ENCODE data around the gene GNAS-AS1.

GNAS-AS1 gene

GRCh38 chr20:58850693-58851174 is at the start of gene GNAS-AS1:
Gene GNAS-AS1, minus strand, starts transcription at chr20:58850902.
- DNase-seq (ENCODE audit: low spot score in 2 of 2), result no peak
- no peaks in the 10 kb centered on the region for H3K36me3 ChIP-seq (replicated peaks)
- H3K4me1 ChIP-seq, result no peaks in the 10 kb centered on the region
- in situ Hi-C loops (cut with MboI; ENCODE audit: low sequenced_read_pairs), result loop anchor here (25.0 kb wide), 2 partner anchors 362 to 612 kb away; no protein-coding TSS in a partner anchor
- H3K4me3 ChIP-seq, result no peak within 1 kb of the TSS
- peaks cover 16% of the 10 kb centered on the region; the same call in 1 of the 2 replicates for H3K27me3 ChIP-seq (ENCODE audit: low read depth)
- no peaks in the 10 kb centered on the region for H3K9me3 ChIP-seq

DNA sequence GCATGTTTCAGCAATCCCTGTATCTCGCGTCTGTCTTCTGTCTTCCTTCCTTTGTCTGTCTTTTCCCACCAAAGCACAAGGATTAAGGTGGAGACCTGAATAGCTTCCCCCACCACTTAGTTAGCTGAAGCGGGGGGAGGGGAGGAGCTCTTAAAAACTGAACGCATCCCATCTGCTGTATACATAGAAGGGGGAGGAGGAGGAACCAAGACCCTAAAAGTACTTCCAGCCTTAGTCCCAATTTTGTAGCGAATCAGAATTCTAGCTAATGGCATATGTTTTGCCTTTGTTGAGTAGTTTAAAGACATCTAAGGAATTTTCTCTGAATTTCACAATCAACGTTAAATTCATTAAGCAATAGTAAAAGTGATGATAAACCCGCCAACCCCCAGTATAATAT is 49.7 kb upstream of the GNAS-AS1 start:
- H3K4me3 ChIP-seq, result no peak overlapping the region
- no peaks in the 10 kb centered on the region for H3K27me3 ChIP-seq (ENCODE audit: low read depth)
- in situ Hi-C loops (cut with MboI; ENCODE audit: low sequenced_read_pairs), result loop anchor here (10.0 kb wide), 1 partner anchor 84 kb away; the partner anchor contains the start of gene NELFCD
- H3K4me1 ChIP-seq, result peaks cover 22% of the 10 kb centered on the region
- DNase-seq (ENCODE audit: low spot score in 2 of 2), result peak in 1 of 2 experiments; percentile 51
- H3K9me3 ChIP-seq, result no peaks in the 10 kb centered on the region
- H3K36me3 ChIP-seq (replicated peaks), result peaks cover 90% of the 10 kb centered on the region

- Histone ChIP-seq H3K4me1 (peaks cover 31% of the 10 kb centered on the region), H3K36me3 (replicated peaks) (peaks cover 81% of the 10 kb centered on the region)
- in situ Hi-C loops (cut with MboI; ENCODE audit: low sequenced_read_pairs), result no loop called here
Observed at GRCh38 chr20:58899512-58899911, 48.8 kb upstream of the GNAS-AS1 start.

DNA sequence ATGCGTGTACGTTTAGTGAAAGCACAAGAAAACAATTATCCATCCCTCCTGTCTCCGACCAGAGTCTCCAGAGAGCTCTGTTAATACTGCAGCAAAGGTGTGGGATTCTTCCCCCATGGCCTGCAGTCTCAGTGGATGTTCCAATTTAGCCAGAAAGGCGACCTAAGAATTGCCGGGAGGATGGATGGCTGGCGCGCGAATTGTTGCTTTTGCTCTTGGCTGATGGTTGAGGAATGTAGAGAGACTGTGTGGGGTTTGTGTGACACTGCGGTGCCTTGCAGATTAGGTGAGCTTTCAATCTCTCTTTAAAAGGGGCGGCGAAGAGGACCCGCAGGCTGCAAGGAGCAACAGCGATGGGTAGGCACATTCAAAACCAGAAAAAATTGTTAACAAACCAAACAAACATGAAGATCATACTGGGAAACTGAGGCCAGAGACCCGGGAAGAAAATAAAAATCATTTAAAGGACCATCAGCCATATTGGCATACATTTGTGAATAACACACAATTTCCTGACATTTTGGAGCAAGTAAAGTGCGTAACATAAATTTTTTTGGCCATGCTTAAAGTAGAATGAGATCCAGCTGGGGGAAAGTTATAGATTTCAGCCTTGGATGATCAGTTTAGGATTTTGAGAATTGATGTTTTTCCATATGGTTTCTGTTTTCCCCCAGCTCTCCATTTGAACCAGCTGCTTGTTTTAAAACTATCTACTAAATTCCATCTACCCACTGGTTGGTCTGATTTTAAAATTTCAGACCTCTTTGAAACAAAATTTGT is 48.1 kb upstream of the GNAS-AS1 start:
- peaks cover 74% of the 10 kb centered on the region for H3K36me3 ChIP-seq (replicated peaks)
- in situ Hi-C loops (cut with MboI; ENCODE audit: low sequenced_read_pairs), result no loop called here
- DNase-seq (ENCODE audit: low spot score in 2 of 2), result no peak
- no peak overlapping the region for H3K4me3 ChIP-seq
- no peaks in the 10 kb centered on the region for H3K27me3 ChIP-seq (ENCODE audit: low read depth)
- H3K9me3 ChIP-seq, result no peaks in the 10 kb centered on the region
- peaks cover 38% of the 10 kb centered on the region for H3K4me1 ChIP-seq

More at GRCh38 chr20:58899512-58899911, 48.8 kb upstream of the GNAS-AS1 start:
- Histone ChIP-seq H3K9me3 (no peaks in the 10 kb centered on the region), H3K27me3 (ENCODE audit: low read depth) (no peaks in the 10 kb centered on the region), H3K4me3 (no peak overlapping the region)
- DNase-seq (ENCODE audit: low spot score in 2 of 2), result no peak

GRCh38 chr20:58897488-58897887 is 46.8 kb upstream of the GNAS-AS1 start:
- no peaks in the 10 kb centered on the region for H3K27me3 ChIP-seq (ENCODE audit: low read depth)
- H3K9me3 ChIP-seq, result no peaks in the 10 kb centered on the region
- H3K36me3 ChIP-seq (replicated peaks), result peaks cover 64% of the 10 kb centered on the region
- in situ Hi-C loops (cut with MboI; ENCODE audit: low sequenced_read_pairs), result no loop called here
- no peak for DNase-seq (ENCODE audit: low spot score in 2 of 2)
- H3K4me3 ChIP-seq, result no peak overlapping the region
- peaks cover 40% of the 10 kb centered on the region for H3K4me1 ChIP-seq

GRCh38 chr20:58896820-58897219 is 46.1 kb upstream of the GNAS-AS1 start:
- in situ Hi-C loops (cut with MboI; ENCODE audit: low sequenced_read_pairs), result no loop called here
- Histone ChIP-seq H3K9me3 (no peaks in the 10 kb centered on the region), H3K4me1 (peaks cover 40% of the 10 kb centered on the region), H3K36me3 (replicated peaks) (peaks cover 57% of the 10 kb centered on the region), H3K27me3 (ENCODE audit: low read depth) (no peaks in the 10 kb centered on the region), H3K4me3 (no peak overlapping the region)
- DNase-seq (ENCODE audit: low spot score in 2 of 2), result no peak

DNA sequence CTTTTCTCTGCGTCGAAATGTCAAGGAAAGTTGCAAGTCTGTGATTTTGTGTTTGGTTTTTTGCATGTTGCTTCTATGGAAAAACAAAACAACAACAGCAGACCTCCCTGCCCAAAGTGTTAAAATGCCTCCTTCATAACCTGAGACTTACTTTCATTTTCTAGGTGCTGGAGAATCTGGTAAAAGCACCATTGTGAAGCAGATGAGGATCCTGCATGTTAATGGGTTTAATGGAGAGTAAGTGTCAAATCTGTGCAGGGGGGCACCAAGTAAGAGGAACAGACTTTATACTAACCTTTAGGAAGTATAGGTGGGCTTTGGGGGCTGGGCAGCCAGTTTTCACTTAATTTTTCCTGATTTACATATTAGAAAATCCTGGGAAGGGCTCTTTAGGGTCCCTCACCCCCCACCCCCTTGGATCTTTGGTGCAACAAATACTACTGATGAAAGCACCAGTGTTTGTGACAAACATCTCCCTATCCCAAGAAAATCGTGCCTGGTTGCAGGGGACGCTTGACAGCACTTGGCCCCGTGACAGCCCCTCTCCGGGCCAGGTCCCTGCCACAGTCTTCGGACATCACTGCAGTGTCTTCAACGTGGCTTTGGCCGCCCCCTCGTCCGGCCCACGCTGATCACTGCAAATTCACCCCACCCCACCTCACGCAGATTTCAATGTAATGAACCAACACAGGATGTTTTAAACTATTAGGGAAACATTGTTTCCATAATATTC is 44.9 kb upstream of the GNAS-AS1 start:
- H3K36me3 ChIP-seq (replicated peaks), result peaks cover 51% of the 10 kb centered on the region
- no peak for DNase-seq (ENCODE audit: low spot score in 2 of 2)
- no peaks in the 10 kb centered on the region for H3K9me3 ChIP-seq
- no peaks in the 10 kb centered on the region for H3K27me3 ChIP-seq (ENCODE audit: low read depth)
- no peak overlapping the region; the same call in 1 of the 2 replicates for H3K4me3 ChIP-seq
- H3K4me1 ChIP-seq, result peaks cover 40% of the 10 kb centered on the region
- in situ Hi-C loops (cut with MboI; ENCODE audit: low sequenced_read_pairs), result no loop called here

DNA sequence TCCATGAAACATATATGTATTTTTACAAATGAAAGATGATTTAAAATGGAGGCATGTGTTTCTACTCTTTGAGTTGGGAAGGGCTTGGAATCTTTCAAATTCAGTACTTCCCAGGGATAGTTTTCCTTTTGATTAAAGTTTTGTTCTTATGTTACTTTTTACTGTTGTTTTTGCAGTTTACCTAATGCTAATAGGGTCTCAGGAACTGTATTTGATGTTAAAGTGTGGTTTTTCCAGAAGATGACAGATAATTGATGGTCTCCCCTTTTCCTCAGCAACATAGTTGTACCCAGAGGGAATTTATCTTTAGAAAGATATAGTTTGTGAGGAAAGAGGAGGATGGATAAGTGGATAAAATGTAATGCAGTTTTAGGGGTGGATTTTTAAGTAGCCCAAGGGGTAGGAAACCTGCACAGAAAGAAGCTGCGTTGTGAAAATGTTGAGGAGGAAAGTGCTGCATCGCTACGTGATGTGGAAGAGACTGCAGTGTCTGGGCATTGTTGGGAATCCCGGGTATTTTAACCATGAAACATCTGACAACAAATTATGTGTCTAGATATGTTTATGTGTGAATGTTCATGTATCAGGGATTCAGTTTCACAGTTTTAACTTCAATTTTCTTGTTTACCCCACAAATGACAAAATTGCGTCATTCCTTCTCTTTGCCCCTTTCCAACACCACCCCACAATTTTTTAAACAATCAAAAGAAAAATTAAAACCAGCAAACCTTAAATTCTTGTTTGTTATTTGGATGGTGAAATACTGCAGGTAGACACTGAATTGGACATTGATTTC is 44.1 kb upstream of the GNAS-AS1 start:
- no peaks in the 10 kb centered on the region for H3K27me3 ChIP-seq (ENCODE audit: low read depth)
- no peak for DNase-seq (ENCODE audit: low spot score in 2 of 2)
- H3K4me3 ChIP-seq, result peak overlapping the region; percentile 75
- H3K9me3 ChIP-seq, result no peaks in the 10 kb centered on the region
- in situ Hi-C loops (cut with MboI; ENCODE audit: low sequenced_read_pairs), result no loop called here
- H3K4me1 ChIP-seq, result peaks cover 35% of the 10 kb centered on the region
- H3K36me3 ChIP-seq (replicated peaks), result peaks cover 43% of the 10 kb centered on the region

DNA sequence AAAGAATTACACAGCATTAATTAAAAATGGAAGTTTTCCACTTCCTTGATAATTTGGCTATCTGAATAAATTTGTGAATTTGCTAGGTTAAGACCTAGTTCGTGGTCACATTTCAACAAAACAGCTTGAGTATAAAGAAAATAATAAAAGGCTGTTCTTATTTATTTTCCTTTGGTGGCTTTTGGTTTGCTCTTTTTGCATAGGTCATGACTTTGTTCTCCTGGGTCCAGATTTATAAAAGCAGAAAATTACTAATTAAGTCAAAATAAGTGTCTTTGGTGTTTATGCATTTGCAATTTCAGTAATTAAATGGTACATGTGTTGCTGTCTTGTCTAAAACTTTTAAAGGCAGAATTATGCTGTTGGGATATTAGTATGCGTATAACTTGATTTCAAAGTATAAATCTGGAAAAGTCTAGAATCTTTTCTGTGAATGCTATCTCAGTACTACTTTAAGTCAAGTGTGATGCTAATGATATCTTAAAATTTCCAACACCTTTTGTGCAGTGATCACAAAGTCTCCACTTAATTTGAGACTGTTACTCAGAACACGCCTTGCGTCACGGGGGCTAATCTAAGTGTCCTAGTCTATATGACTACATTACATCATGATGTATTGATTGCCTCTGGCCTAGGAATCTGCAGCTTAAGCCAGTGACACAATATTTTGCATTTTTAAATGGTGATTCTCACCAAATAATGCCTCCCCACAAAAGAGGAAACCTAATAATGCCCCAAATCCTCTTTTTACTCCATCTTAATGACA is 42.8 kb upstream of the GNAS-AS1 start:
- Histone ChIP-seq H3K4me3 (peak overlapping the region; percentile 75), H3K4me1 (peaks cover 25% of the 10 kb centered on the region), H3K27me3 (ENCODE audit: low read depth) (no peaks in the 10 kb centered on the region), H3K36me3 (replicated peaks) (peaks cover 31% of the 10 kb centered on the region), H3K9me3 (no peaks in the 10 kb centered on the region)
- in situ Hi-C loops (cut with MboI; ENCODE audit: low sequenced_read_pairs), result no loop called here
- peak in 1 of 2 experiments; percentile 45 for DNase-seq (ENCODE audit: low spot score in 2 of 2)

- DNase-seq (ENCODE audit: low spot score in 2 of 2), result no peak
- Histone ChIP-seq H3K4me3 (peak overlapping the region; percentile 75), H3K36me3 (replicated peaks) (peaks cover 24% of the 10 kb centered on the region), H3K27me3 (ENCODE audit: low read depth) (no peaks in the 10 kb centered on the region), H3K4me1 (peaks cover 25% of the 10 kb centered on the region), H3K9me3 (no peaks in the 10 kb centered on the region)
- in situ Hi-C loops (cut with MboI; ENCODE audit: low sequenced_read_pairs), result no loop called here
Observed at GRCh38 chr20:58892932-58893224, 42.2 kb upstream of the GNAS-AS1 start.

GRCh38 chr20:58892141-58892931 is 41.6 kb upstream of the GNAS-AS1 start:
- Histone ChIP-seq H3K36me3 (replicated peaks) (peaks cover 19% of the 10 kb centered on the region), H3K9me3 (no peaks in the 10 kb centered on the region), H3K27me3 (ENCODE audit: low read depth) (no peaks in the 10 kb centered on the region), H3K4me3 (peak overlapping the region; percentile 75), H3K4me1 (peaks cover 25% of the 10 kb centered on the region)
- in situ Hi-C loops (cut with MboI; ENCODE audit: low sequenced_read_pairs), result no loop called here
- DNase-seq (ENCODE audit: low spot score in 2 of 2), result peak; percentile 70 to 90

- Histone ChIP-seq H3K36me3 (replicated peaks) (peaks cover 13% of the 10 kb centered on the region), H3K9me3 (no peaks in the 10 kb centered on the region), H3K27me3 (ENCODE audit: low read depth) (no peaks in the 10 kb centered on the region), H3K4me3 (peak overlapping the region; percentile 75), H3K4me1 (peaks cover 25% of the 10 kb centered on the region)
- peak in 1 of 2 experiments; percentile 52 for DNase-seq (ENCODE audit: low spot score in 2 of 2)
- in situ Hi-C loops (cut with MboI; ENCODE audit: low sequenced_read_pairs), result no loop called here
Observed at GRCh38 chr20:58891718-58892140, 41.0 kb upstream of the GNAS-AS1 start.

Measured in HAP-1 (cell line).